DMS114 treated with DMSO at 0.1 percent for 48 hours (cell line): Measurements from ENCODE around the gene BTBD9.

Experiments
- DNase-seq: peaks from one replicate; lab custom pipeline; 2025; ENCODE audit not compliant: unreplicated experiment; lab: John Stamatoyannopoulos, UW

BTBD9 gene

GRCh38 chr6:38183856-38184584, 455.7 kb downstream of the BTBD9 start:
- DNase-seq, result no peak

DNA sequence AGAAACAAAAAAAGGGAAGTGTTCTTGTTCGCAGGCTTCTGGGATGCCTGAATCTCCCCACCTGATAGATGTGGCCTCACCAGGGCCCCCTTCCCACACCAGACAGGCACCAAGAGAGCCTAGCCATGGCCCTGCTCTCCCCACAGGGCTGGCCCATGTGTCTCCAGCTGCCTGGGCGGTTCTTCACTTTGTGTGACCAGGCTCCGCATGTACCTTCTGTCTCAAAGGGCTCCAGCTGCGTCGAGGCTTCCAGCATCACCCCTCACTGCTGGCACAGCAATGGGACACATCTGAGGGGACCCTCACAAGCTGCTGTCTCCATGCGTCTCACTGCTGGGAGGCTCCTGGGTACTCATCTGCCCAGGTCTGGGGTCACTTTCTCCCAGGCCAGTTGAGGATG, 457.3 kb downstream of the BTBD9 start:
- DNase-seq, result no peak

GRCh38 chr6:38180586-38180985, 459.1 kb downstream of the BTBD9 start:
- DNase-seq, result no peak

GRCh38 chr6:38179794-38180430, 459.8 kb downstream of the BTBD9 start:
- no peak for DNase-seq

DNA sequence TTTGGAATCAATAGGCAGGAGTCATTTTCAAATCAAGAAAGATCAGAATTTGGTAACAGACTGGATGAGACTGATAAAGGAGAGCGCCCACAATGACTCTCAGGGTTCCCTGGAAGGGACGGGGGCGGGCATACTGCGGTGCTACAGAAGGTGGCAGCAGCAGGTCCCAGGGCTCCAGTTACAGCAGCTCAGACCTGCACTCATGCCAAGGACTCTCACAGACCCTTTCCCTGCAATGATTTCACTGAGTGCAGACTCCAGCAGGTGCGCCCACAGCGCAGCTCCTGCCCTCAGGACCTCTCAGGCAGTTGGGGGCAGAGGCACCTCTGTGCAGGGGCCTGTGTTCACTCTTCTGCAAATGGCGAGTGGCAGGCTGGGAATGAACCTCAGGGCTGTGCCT, 460.4 kb downstream of the BTBD9 start:
- no peak for DNase-seq

DNA sequence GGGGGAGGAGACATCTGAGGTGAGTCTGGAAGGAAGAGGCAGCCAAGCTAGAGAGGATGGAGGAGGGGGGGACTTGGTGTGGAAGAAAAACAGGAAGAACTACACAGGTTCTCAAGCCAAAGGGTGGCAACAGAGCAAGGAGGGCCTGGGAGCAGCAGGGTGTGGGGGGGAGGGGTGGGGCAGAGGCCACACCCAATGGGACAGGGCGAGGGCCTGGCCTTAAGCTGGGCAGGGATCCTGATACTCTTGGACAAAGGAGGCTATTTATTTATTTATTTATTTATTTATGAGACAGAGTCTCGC, 461.2 kb downstream of the BTBD9 start:
- DNase-seq, result no peak

DNA sequence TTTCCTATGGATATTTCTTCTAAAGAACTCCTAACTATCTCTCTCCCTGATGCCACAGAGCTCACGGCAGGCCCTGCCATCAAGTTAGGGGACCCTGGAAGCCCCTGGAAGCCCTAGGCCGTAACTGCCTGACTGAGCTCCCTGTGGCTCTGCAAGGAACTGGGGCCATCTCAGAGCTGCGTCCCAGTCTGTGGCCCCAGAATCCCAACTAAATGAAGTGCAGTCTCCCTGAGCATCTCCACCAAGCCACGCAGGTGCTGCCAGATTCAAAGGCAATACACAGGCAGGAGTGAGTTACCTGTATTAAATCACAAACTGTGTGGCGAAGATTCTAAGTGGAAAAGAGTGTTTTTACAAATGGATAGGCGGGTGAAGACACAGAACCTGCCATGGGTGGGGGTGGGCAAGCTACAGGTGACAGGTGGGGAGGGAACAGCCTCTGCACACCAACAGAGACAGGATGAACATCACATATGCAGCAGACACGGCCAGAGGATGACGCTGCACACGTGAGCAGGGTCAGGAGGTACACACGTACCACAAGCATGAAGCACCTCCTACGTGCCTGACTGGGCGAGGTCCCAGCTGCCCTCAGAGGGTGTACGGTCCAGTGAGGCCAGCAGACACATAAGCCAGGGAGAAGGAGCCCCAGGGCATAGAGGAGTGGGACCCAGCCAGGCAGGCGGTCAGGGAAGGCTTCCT, 461.7 kb downstream of the BTBD9 start:
- no peak for DNase-seq

DNA sequence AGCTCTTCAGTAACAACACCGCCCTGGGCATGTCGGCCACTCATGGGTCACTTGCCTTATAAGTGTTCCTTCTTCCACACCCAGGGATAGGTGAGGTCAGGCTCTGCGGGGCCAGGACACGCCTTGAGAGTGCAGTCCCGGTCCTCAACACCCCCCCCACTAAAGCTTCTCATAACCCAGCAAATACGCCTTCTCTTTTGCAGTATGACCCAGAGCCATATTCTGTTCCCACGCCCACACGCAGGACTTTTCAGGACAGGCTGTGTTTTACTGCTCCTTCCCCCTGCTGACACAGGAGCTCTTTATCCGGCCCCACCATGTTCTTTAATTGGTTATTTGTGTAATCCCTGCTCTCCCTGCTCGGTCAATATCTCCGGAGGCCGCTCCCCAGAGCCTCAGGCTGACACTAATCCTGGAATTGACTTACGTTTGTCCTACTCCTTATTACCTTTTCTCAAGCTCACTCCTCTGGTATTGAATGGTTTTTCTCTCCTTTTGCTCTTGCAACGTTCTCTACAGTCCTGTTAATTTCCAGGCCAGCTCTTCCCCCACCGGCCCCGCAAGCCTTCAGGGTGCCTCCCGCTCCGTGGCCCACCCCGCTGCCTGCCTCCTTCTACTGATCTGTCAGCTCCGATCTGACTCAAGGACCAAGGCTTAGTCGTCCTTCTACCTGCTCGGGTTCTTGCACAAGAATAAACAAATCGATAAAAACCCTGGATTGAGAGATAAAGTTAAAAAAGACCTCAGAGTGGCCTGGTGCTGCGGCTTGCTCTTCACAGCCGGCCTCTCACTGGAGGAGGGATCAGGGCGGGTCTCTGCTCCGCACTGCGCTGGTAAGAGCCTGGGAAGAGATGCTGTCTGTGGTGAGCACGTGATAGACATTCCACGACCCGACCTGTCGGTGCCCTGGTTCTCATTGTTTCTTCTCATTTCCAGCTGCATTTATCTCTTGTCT, 462.7 kb downstream of the BTBD9 start:
- no peak for DNase-seq

DNA sequence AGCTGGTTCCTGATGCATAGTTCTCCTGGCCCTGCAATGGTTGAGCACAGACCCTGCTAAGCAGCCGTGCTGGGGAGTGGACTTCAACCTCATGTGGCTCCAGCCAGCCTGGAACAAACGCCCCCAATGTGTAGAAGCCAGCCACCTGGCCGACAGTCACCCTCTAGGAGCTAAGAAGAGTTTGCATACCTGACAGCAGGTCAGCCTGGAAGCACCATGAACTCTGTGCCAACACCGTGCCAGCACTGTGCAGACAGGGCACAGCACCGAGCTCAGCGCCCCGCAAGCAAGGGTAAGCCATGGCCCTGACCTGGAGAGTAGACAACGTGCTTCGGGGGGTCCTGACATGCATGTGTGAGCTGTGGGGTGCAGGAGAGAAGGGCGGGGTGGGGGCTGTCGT, 463.9 kb downstream of the BTBD9 start:
- no peak for DNase-seq

- DNase-seq, result no peak
Measured at GRCh38 chr6:38174806-38175495, 464.8 kb downstream of the BTBD9 start.

- no peak for DNase-seq
Measured at GRCh38 chr6:38174315-38174714, 465.4 kb downstream of the BTBD9 start.

DNA sequence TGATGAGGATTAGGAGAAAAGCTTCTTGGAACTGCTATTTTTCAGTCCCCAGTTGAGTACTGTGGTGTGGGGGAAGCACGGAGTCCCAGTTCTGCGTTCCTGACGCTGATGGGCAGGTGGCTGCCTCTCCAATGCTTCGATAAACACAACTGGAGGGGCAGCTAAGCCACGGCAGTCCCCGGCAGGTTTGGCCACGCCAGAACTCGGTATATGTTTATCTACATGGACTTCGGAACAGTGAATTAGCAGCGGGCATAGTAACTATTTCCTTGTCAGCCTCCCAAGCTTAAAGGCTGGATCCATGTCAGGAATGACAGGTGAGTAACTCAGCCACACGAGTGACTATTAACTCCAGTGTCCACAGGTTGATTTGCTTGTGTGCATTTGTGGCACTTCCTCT, 465.8 kb downstream of the BTBD9 start:
- no peak for DNase-seq

DNA sequence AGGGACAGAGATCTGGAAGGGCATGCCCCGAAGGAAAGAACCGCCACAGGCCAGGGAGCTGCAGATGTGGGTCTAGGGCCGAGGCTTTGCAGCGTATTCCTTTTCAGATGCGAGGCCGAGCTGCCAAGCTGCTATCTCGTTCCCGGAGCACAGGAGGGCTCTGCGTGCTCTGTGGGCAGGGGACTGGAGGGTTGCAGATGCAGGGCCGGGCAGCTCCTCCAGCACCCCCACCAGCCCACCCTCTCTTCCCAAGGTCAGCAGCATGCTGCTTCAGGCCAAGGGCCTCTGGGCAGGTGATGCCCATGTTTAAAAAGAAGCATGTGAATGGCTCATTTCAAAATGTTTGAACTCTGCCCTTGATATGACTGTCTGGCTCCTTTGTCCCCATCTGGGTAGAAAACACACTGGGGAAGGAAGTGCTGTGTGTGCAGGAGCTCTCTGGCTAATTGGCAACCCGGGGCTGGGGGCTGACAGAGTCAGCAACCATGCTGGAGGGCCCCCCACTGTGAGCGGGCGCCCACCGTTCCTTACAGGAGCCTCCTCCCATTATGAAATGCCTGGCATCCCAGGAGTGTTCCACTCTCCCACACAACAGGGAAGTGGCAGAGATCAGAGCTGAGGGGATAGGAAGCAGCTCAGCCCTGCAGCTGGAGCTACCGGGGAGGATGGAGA, 466.9 kb downstream of the BTBD9 start:
- DNase-seq, result no peak

- no peak for DNase-seq
Measured at GRCh38 chr6:38171997-38172738, 467.6 kb downstream of the BTBD9 start.

GRCh38 chr6:38170666-38171355, 468.9 kb downstream of the BTBD9 start:
- DNase-seq, result no peak

DNA sequence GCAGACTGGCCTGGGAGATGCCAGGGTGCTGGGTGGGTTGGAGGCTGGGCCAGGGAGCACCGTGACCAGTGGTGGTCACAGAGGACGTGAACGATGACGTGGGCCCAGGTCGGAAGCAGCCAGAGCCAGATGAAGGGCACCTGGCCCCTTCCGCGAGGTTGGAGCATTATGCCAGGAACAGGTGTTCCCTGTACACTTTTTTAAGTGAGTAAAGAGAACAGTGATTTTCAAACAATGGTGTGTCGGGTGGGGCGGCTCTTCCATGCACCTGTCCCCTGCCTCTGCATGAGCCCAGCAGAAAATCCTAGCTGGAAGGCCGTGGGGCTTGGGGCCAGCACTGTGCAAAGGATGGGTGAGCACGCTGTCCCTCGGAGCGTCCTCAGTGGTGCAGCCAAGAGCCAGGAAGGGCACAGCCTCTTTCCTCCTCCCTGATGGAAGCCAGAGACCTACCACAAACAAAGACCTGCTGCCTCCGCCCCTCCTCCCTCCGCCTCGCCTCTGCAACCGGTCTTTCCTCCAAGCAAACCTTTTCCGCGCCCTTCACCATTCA, 469.7 kb downstream of the BTBD9 start:
- DNase-seq, result no peak

DNA sequence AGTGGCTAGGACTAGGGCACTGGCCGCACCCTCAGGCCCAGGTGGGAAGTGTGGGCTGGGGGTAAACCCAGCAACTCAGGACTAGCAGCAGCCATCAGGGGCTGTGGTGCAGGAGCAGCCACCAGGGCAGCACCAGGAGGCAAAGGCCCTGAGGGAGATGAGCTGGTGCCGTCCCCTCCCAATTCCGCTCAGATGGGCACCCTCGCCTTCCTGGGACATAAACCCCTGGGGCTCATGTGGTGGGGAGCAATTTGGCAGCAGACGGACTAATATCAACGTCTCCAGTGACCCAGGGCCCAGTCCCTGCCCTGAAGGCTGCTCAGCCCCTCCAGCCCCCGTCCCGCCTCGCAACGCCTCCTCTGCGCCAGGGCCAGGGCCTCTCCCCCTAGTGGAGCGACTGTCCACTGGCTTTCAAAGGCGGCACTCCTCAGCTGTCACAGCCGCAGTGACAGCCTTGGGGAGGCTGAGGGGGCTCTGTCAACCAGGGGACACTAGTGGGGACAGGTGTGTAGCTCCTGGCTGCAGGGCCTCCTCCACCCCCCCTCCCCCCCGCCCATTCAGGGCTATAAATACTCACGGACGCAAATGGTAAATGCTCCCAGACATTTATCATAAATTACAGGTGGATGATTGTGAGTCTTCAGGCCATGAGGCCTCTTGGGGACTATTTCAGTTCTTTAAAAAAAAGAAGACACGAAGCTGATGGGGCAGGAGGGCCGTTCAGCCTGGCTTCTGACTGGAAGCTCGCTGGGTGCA, 470.3 kb downstream of the BTBD9 start:
- DNase-seq, result no peak

- no peak for DNase-seq
Measured at GRCh38 chr6:38168699-38169098, 471.0 kb downstream of the BTBD9 start.
